ENCODE results near the gene LTB4R.
A peak's percentile ranks its signal among the peaks of the same experiment; 100 is the strongest.
"Not testable (repeated sequence)": the region's sequence is repeated elsewhere in the genome, so short reads cannot be mapped to it uniquely, and the experiment has no call there.

Gene LTB4R

GRCh38 chr14:24327914-24328313 is 16.6 kb downstream of the LTB4R start:
- peak; percentile 75 for TF ChIP-seq CTCF (conservative IDR thresholded peaks at IDR 0.05)
- not testable (repeated sequence) for H3K27ac ChIP-seq

DNA sequence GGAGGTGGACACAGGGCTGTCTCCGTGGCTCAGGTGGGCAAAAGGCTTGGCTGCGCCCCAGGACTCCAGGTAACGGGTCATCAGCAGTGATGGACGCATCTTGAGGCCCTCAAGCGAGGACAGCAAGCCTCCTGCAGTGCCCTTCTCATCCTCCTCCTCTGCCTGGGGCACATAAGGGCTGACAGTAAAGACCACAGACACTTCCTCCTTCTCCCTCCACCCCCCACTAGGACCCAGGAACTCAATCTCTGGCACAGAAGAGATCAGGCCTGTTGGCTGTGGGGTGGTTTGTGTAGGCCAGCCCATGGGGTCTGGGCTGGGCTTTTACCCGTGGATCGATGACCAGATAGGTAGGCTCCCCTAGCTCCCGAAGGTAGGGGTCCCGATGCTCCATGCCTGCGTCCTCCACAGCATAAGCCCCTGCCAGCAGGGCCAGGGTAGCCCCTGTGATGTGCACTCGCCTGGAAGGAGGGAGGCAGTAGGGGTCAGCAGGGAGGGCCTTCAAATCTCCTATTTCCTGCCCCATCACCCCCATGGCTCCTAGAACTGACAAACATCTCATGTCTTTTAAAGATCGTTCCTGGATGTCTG is 17.9 kb downstream of the LTB4R start:
- TF ChIP-seq ZFX (IDR thresholded peaks at IDR 0.05): no peak
- TF ChIP-seq CTCF (conservative IDR thresholded peaks at IDR 0.05): no peak

GRCh38 chr14:24329736-24330135 is 18.4 kb downstream of the LTB4R start:
- no peak overlapping the region for H3K27ac ChIP-seq
- no peak for TF ChIP-seq ZFX (IDR thresholded peaks at IDR 0.05)
- no peak for TF ChIP-seq CTCF (conservative IDR thresholded peaks at IDR 0.05)

More for the DNA sequence above, 17.9 kb downstream of the LTB4R start:
- H3K27ac ChIP-seq: no peak overlapping the region

DNA sequence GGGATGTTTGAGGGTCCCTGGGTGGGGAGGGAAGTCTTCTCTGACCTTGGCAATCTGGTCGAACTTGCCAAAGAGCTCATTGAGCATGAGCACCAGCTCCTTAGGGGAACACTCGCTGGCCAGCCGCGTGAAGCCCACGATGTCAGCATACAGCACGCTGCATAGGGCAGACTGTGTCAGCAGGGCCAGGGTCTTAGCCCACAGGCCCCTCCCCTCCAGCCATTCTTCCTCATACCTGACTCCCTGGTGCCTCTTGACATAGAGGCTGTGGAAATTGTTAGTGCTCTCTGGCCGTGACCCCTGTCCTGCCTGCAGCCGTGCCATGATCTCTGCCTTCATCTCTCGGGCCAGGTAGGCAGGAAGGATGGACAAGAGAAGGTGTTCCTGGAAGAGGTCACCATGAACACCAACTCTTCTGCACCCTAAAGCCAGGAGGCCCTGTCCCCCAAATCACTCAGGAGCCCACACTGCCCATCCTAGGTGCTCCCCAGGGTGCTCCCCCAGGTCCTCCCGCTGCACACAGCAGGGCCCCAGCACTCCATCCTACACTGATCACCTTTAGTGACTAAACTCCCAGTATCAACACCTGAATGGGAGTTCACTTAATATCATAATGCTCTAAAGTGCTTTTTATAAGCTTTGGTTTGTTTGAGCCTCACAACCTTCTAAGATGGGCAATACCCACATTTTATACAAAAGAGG is 19.8 kb downstream of the LTB4R start:
- H3K27ac ChIP-seq: no peak overlapping the region
- TF ChIP-seq CTCF (conservative IDR thresholded peaks at IDR 0.05): no peak
- no peak for TF ChIP-seq ZFX (IDR thresholded peaks at IDR 0.05)

GRCh38 chr14:24331731-24332267 is 20.5 kb downstream of the LTB4R start:
- H3K27ac ChIP-seq: no peak overlapping the region

DNA sequence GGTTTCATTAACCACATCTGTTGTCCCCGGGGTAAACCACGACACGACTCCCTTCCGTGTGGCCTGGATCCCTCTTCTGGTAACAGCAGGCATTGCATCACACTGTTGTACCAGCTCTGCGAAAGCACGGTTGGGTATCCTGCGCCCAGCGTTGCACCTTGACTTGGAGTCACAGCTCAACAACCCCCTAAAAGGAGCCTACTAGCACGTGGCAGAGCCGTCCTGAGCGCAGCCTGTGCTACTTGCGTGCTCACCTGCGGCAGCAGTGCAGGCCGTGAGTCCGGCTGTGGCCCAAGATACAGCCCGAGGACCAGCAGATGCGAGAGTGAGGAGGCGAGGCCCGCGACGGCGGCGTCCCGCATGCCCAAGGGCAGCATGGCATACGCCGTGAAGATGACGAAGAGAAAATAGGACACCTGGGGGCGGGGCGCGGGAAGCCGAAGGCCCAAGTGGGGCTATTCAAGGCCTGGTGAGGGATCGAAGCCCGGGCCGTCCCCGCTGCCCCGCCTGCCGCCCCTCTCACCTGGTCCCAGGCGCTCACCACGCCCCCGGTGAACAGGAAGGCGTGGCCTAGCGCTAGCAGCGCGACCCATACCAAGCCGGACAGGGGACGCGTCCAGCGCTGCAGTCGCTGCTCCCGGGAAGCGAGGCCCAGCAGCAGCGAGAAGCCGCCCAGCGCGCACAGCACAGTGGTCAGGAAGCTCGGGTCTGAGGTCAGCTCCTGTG is 21.1 kb downstream of the LTB4R start:
- H3K27ac ChIP-seq: no peak overlapping the region
- no peak for TF ChIP-seq ZFX (IDR thresholded peaks at IDR 0.05)
- TF ChIP-seq CTCF (conservative IDR thresholded peaks at IDR 0.05): peak; percentile 72

More at GRCh38 chr14:24331731-24332267, 20.5 kb downstream of the LTB4R start:
- TF ChIP-seq ZFX (IDR thresholded peaks at IDR 0.05): no peak
- TF ChIP-seq CTCF (conservative IDR thresholded peaks at IDR 0.05): no peak

All from C4-2B (cell line).